ENCODE measurements around the gene TCTA. TPM values are rescaled to one million over a fixed set of nuclear protein-coding genes. Genes with fewer than 3 reads are reported as not detected.

TCTA gene
- total RNA-seq: 17.7 TPM
- long read RNA-seq, transcript TCTA-201 (3 exons, 2,146 nt): major isoform, 36 of 42 reads
- long read RNA-seq, partial matches to known transcripts: 0 of 42 reads
- long read RNA-seq, other reads (novel, unspliced or antisense): 5 of 42 reads

GRCh38 chr3:49411968-49412631 lies at the start of gene TCTA, which contains the start of gene RHOA:
Gene TCTA, plus strand, starts transcription at chr3:49412423. Its CDS starts 4 bp downstream, at chr3:49412427.
Gene RHOA, minus strand, starts transcription at chr3:49411976. Its CDS starts 36,387 bp downstream, at chr3:49375589.
- TF ChIP-seq CTCF (IDR thresholded peaks at IDR 0.05; ENCODE audit: borderline replicate concordance): no peak
- intact Hi-C loops (cut with micrococcal nuclease): no loop called here
- Histone ChIP-seq H3K27me3 (ENCODE audit: low read depth) (no peaks in the 10 kb centered on the region), H3K9me3 (replicated peaks) (no peaks in the 10 kb centered on the region), H3K4me3 (peak within 1 kb of the TSS; percentile 87), H3K4me1 (peaks cover 93% of the 10 kb centered on the region), H3K27ac (replicated peaks) (peak within 1 kb of the TSS; percentile 98), H3K36me3 (peaks cover 31% of the 10 kb centered on the region)
- DNase-seq: peak; percentile 99

GRCh38 chr3:49362561-49362960 lies 49.7 kb upstream of the TCTA start:
- H3K9me3 ChIP-seq (replicated peaks): no peaks in the 10 kb centered on the region
- H3K36me3 ChIP-seq: peaks cover 86% of the 10 kb centered on the region
- H3K4me1 ChIP-seq: peaks cover 21% of the 10 kb centered on the region
- no peak overlapping the region for H3K4me3 ChIP-seq
- DNase-seq: no peak
- no peaks in the 10 kb centered on the region for H3K27me3 ChIP-seq (ENCODE audit: low read depth)
- intact Hi-C loops (cut with micrococcal nuclease): no loop called here
- no peak overlapping the region for H3K27ac ChIP-seq (replicated peaks)
- no peak for TF ChIP-seq CTCF (IDR thresholded peaks at IDR 0.05; ENCODE audit: borderline replicate concordance)

GRCh38 chr3:49370585-49371290 lies 41.5 kb upstream of the TCTA start:
- H3K4me1 ChIP-seq: peaks cover 20% of the 10 kb centered on the region
- no peaks in the 10 kb centered on the region for H3K9me3 ChIP-seq (replicated peaks)
- no peak overlapping the region for H3K4me3 ChIP-seq
- H3K27ac ChIP-seq (replicated peaks): no peak overlapping the region
- DNase-seq: no peak
- no peak for TF ChIP-seq CTCF (IDR thresholded peaks at IDR 0.05; ENCODE audit: borderline replicate concordance)
- peaks cover 91% of the 10 kb centered on the region for H3K36me3 ChIP-seq
- intact Hi-C loops (cut with micrococcal nuclease): no loop called here
- H3K27me3 ChIP-seq (ENCODE audit: low read depth): no peaks in the 10 kb centered on the region

GRCh38 chr3:49371946-49372345 lies 40.3 kb upstream of the TCTA start:
- intact Hi-C loops (cut with micrococcal nuclease): no loop called here
- Histone ChIP-seq H3K9me3 (replicated peaks) (no peaks in the 10 kb centered on the region), H3K36me3 (peaks cover 81% of the 10 kb centered on the region), H3K27ac (replicated peaks) (no peak overlapping the region), H3K4me3 (no peak overlapping the region), H3K27me3 (ENCODE audit: low read depth) (no peaks in the 10 kb centered on the region), H3K4me1 (peaks cover 25% of the 10 kb centered on the region)
- TF ChIP-seq CTCF (IDR thresholded peaks at IDR 0.05; ENCODE audit: borderline replicate concordance): no peak
- DNase-seq: no peak

- no peak for DNase-seq
- intact Hi-C loops (cut with micrococcal nuclease): no loop called here
- Histone ChIP-seq H3K4me1 (peaks cover 61% of the 10 kb centered on the region), H3K36me3 (peaks cover 35% of the 10 kb centered on the region), H3K27ac (replicated peaks) (no peak overlapping the region), H3K27me3 (ENCODE audit: low read depth) (no peaks in the 10 kb centered on the region), H3K4me3 (no peak overlapping the region), H3K9me3 (replicated peaks) (no peaks in the 10 kb centered on the region)
- no peak for TF ChIP-seq CTCF (IDR thresholded peaks at IDR 0.05; ENCODE audit: borderline replicate concordance)
These were observed 34.7 kb upstream of the TCTA start for GRCh38 chr3:49377483-49377882.
